Activated CD4-positive, alpha-beta memory T cell treated with anti-CD3 and anti-CD28 coated beads, Interleukin-2, amount 10 ng/mL, durations not matched to agents 7 days and 5 days (primary cell): ENCODE data around the gene STIMATE. TPM values are rescaled to one million over a fixed set of nuclear protein-coding genes. Genes with fewer than 3 reads are reported as not detected.

ENCODE experiments used
- CTCF ChIA-PET: fragments of 350-600 bp; sonication (Branson Sonifier 250); formaldehyde crosslinking; loops from one replicate; lab custom pipeline; 2021; ENCODE audit warnings: antibody characterized with exemption, inconsistent platforms; lab: Charles Lee
- POLR2A ChIA-PET: fragments of 350-600 bp; sonication (Branson Sonifier 250); formaldehyde crosslinking; loops from one replicate; lab custom pipeline; 2021; ENCODE audit warnings: antibody characterized with exemption; lab: Charles Lee
- DNase-seq: peaks from one replicate; pipeline ENCODE4 v3.0.0-alpha.2; 2020
- H3K27ac Mint-ChIP-seq: one replicate; pipeline ENCODE4 v1.8.0; 2021; ENCODE audit warnings: mild to moderate bottlenecking, mixed read lengths
- H3K27me3 Mint-ChIP-seq: one replicate; pipeline ENCODE4 v1.8.0; 2021; ENCODE audit warnings: mixed read lengths
- H3K36me3 Mint-ChIP-seq: one replicate; pipeline ENCODE4 v1.8.0; 2021; ENCODE audit warnings: low read depth, mixed read lengths
- H3K4me1 Mint-ChIP-seq: one replicate; pipeline ENCODE4 v1.8.0; 2021; ENCODE audit warnings: mixed read lengths
- H3K4me3 Mint-ChIP-seq: one replicate; pipeline ENCODE4 v1.8.0; 2021; ENCODE audit warnings: mild to moderate bottlenecking, mixed read lengths
- H3K9me3 Mint-ChIP-seq: one replicate; pipeline ENCODE4 v1.8.0; 2021; ENCODE audit warnings: mixed read lengths
- total RNA-seq, 2 experiments: library from RNA; stranded (reverse); gene quantifications; one replicate each; pipeline ENCODE4 v1.2.3, GENCODE V29; 2021

Gene STIMATE
- total RNA-seq, 2 experiments from 2014 or later: 31.9 to 34.7 TPM

DNA sequence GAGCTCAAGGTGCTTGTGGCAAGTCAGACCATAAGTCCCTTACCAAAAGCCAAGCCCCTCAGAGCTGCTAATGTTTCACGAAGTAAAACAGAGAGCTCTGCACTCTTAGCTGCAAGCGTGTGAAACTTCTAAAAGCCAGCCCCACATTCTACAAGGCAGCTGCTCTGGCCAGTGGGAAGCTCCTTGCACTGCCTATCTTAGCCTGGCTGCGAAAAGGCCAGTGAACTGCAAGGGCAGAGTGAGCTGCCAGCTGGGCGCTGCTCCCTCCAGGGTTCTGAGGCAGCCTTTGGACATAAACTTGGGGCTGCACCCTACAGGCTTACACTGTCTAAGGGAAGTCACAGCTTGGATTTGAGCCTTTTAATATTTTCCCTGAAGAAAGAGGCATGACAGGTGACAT is 60.4 kb downstream of the STIMATE start:
- ChIA-PET CTCF (interaction anchor here (3.2 kb wide), 1 partner anchor 16 kb away, joined by 13 read pairs; no protein-coding TSS in a partner anchor), POLR2A (interaction anchor here (1.4 kb wide), 1 partner anchor 66 kb away, joined by 5 read pairs; the partner anchor contains the start of gene NEK4)
- DNase-seq: no peak
- no peak overlapping the region for H3K27ac Mint-ChIP-seq
- H3K9me3 Mint-ChIP-seq: no peaks in the 10 kb centered on the region
- H3K27me3 Mint-ChIP-seq: no peaks in the 10 kb centered on the region
- peaks cover 35% of the 10 kb centered on the region for H3K4me1 Mint-ChIP-seq
- peaks cover 13% of the 10 kb centered on the region for H3K36me3 Mint-ChIP-seq
- H3K4me3 Mint-ChIP-seq: no peak overlapping the region

GRCh38 chr3:52836471-52836845 is 60.9 kb downstream of the STIMATE start:
- H3K4me1 Mint-ChIP-seq: peaks cover 36% of the 10 kb centered on the region
- no peaks in the 10 kb centered on the region for H3K9me3 Mint-ChIP-seq
- ChIA-PET POLR2A (interaction anchor here (1.4 kb wide), 1 partner anchor 65 kb away, joined by 5 read pairs; the partner anchor contains the start of gene NEK4), CTCF (interaction anchor here (3.2 kb wide), 1 partner anchor 15 kb away, joined by 13 read pairs; no protein-coding TSS in a partner anchor)
- DNase-seq: no peak
- no peak overlapping the region for H3K27ac Mint-ChIP-seq
- no peak overlapping the region for H3K4me3 Mint-ChIP-seq
- no peaks in the 10 kb centered on the region for H3K27me3 Mint-ChIP-seq
- peaks cover 13% of the 10 kb centered on the region for H3K36me3 Mint-ChIP-seq

- Mint-ChIP-seq H3K36me3 (peaks cover 11% of the 10 kb centered on the region), H3K4me3 (no peak overlapping the region), H3K27ac (no peak overlapping the region), H3K27me3 (no peaks in the 10 kb centered on the region), H3K9me3 (no peaks in the 10 kb centered on the region), H3K4me1 (peaks cover 41% of the 10 kb centered on the region)
- ChIA-PET CTCF (interaction anchor here (1.3 to 3.2 kb wide), 2 partner anchors 8 to 15 kb away, joined by 4 to 13 read pairs; no protein-coding TSS in a partner anchor), POLR2A (no interaction called here)
- DNase-seq: no peak
Measured at GRCh38 chr3:52835766-52836470, 61.4 kb downstream of the STIMATE start.

DNA sequence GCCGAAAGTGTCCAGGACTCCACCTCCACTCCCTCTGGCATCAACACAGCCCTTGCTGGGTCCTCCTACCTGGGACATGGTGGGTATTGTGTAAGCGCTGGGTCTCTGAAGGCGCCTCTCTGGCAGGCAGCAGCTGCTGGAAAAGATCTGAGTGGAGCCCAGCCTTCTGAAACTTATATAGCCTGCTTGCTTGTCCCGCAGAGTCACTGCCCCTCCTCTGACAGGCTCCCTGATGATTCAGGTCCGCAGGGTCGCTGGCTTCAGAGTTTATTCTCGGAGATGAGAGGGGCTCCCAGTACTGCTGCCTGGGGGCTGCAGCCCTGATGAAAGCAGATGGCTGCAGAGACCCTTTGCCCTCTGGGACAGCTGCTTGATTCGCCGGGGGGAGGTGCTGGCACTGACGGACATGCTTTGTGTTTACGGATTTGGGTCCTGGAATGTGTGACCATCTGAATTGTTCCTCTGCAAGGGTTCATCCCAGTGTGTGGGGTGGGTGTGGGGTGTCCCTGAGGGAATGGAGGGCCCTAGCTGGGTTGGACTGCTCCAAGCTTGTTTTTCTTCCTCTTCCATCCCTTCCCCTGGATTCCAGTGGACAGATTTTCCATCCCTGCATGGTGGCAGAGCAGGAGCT is 62.4 kb downstream of the STIMATE start, which contains the start of gene MUSTN1:
Gene MUSTN1 (minus strand): TSS at position 149 of the 631 bp plus-strand sequence. CDS start 71 bp downstream, at position 78.
- no peaks in the 10 kb centered on the region for H3K9me3 Mint-ChIP-seq
- peaks cover 9% of the 10 kb centered on the region for H3K36me3 Mint-ChIP-seq
- H3K4me1 Mint-ChIP-seq: peaks cover 45% of the 10 kb centered on the region
- ChIA-PET CTCF (interaction anchor here (1.3 kb wide), 1 partner anchor 9 kb away, joined by 4 read pairs; no protein-coding TSS in a partner anchor), POLR2A (interaction anchor here (0.6 kb wide), 1 partner anchor 89 kb away, joined by 3 read pairs; no protein-coding TSS in a partner anchor)
- no peak within 1 kb of the TSS for H3K4me3 Mint-ChIP-seq
- H3K27me3 Mint-ChIP-seq: no peaks in the 10 kb centered on the region
- DNase-seq: no peak
- H3K27ac Mint-ChIP-seq: no peak within 1 kb of the TSS

- DNase-seq: no peak
- no peak overlapping the region for H3K4me3 Mint-ChIP-seq
- ChIA-PET CTCF (no interaction called here), POLR2A (no interaction called here)
- no peaks in the 10 kb centered on the region for H3K27me3 Mint-ChIP-seq
- H3K9me3 Mint-ChIP-seq: no peaks in the 10 kb centered on the region
- H3K27ac Mint-ChIP-seq: no peak overlapping the region
- peaks cover 4% of the 10 kb centered on the region for H3K36me3 Mint-ChIP-seq
- H3K4me1 Mint-ChIP-seq: peaks cover 28% of the 10 kb centered on the region
Measured at GRCh38 chr3:52833202-52833601, 64.1 kb downstream of the STIMATE start.

GRCh38 chr3:52831500-52832301 is 65.6 kb downstream of the STIMATE start:
- ChIA-PET POLR2A (no interaction called here), CTCF (no interaction called here)
- H3K9me3 Mint-ChIP-seq: no peaks in the 10 kb centered on the region
- no peak overlapping the region for H3K4me3 Mint-ChIP-seq
- no peak overlapping the region for H3K27ac Mint-ChIP-seq
- H3K36me3 Mint-ChIP-seq: peaks cover 3% of the 10 kb centered on the region
- H3K27me3 Mint-ChIP-seq: no peaks in the 10 kb centered on the region
- no peak for DNase-seq
- H3K4me1 Mint-ChIP-seq: peaks cover 16% of the 10 kb centered on the region

DNA sequence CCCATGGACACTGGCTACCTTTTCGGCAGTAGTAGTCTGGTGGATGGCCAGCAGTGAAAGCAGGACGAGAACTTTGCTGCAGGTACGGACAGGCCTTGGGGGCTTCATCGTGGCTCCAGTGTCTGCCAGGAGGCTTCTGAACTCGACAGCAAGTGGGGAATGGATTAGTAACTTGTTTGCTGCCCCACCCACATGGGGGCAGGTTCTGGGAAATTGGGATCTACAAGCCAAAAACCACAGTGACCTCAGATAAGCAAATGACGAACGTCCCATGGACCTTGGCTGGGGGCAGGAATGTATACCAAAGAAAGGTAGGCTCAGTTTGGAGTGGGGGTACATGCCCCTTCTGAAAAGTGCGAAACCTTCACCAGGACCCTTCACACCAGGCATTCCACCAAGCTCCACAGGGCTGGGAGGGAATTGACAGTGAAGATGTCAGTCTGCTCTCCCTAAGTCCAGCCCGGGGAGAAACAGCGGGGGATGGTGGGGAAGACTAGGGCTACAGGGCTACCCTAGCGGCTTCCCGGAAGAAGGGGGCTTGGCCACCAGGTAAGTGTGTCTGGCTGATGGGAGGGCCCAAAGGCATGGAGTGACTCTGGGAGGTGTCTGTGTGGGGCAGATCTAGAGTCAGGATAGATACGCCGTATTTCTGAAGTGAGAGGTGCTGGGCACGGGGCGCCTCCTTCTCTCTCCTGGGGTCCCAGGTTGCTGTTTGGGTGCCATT is 66.7 kb downstream of the STIMATE start, which contains the start of gene ITIH4:
Gene ITIH4 (minus strand): TSS at position 138 of the 724 bp plus-strand sequence. CDS start 30 bp downstream, at position 108.
- Mint-ChIP-seq H3K4me3 (no peak within 1 kb of the TSS), H3K27me3 (no peaks in the 10 kb centered on the region), H3K36me3 (peaks cover 3% of the 10 kb centered on the region), H3K9me3 (no peaks in the 10 kb centered on the region), H3K4me1 (peaks cover 12% of the 10 kb centered on the region), H3K27ac (no peak within 1 kb of the TSS)
- ChIA-PET CTCF (no interaction called here), POLR2A (no interaction called here)
- DNase-seq: no peak

DNA sequence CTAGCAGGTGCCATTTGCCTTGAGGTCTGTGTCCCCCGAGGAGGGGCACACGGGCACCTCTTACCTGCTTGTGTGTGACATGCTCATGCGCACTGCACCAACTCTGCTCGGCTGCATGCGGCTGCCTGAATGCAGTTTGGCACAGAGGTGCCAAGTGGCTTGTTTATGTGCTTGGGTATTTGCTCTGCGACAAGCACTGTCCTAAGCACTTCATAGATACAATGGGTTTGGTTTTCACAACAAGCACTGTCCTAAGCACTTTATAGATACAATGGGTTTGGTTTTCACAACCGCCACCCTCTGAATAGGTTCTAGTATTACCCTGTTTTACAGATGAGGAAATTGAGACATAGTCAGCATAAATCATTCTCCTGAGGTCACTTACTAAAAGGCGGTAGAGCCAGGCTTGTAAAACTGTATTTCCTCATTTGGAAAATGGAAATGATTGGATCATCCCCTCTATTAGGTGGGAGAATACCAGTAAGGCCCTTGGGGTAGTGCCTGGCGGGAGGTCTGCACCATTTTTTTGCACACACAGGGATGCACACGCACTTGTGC is 67.4 kb downstream of the STIMATE start:
- ChIA-PET CTCF (no interaction called here), POLR2A (no interaction called here)
- Mint-ChIP-seq H3K27ac (no peak overlapping the region), H3K9me3 (no peaks in the 10 kb centered on the region), H3K4me3 (no peak overlapping the region), H3K27me3 (no peaks in the 10 kb centered on the region), H3K4me1 (peaks cover 12% of the 10 kb centered on the region), H3K36me3 (peaks cover 3% of the 10 kb centered on the region)
- no peak for DNase-seq

GRCh38 chr3:52829482-52829881 is 67.9 kb downstream of the STIMATE start:
- ChIA-PET CTCF (no interaction called here), POLR2A (no interaction called here)
- no peaks in the 10 kb centered on the region for H3K27me3 Mint-ChIP-seq
- H3K27ac Mint-ChIP-seq: no peak overlapping the region
- H3K4me3 Mint-ChIP-seq: no peak overlapping the region
- no peaks in the 10 kb centered on the region for H3K9me3 Mint-ChIP-seq
- peaks cover 3% of the 10 kb centered on the region for H3K36me3 Mint-ChIP-seq
- no peak for DNase-seq
- H3K4me1 Mint-ChIP-seq: peaks cover 12% of the 10 kb centered on the region

GRCh38 chr3:52827866-52828376 is 69.4 kb downstream of the STIMATE start:
- CTCF ChIA-PET: no interaction called here
- DNase-seq: no peak
- H3K36me3 Mint-ChIP-seq: peaks cover 3% of the 10 kb centered on the region
- peaks cover 12% of the 10 kb centered on the region for H3K4me1 Mint-ChIP-seq
- H3K4me3 Mint-ChIP-seq: no peak overlapping the region
- no peaks in the 10 kb centered on the region for H3K27me3 Mint-ChIP-seq
- no peak overlapping the region for H3K27ac Mint-ChIP-seq
- no peaks in the 10 kb centered on the region for H3K9me3 Mint-ChIP-seq
- POLR2A ChIA-PET: no interaction called here

- DNase-seq: no peak
- Mint-ChIP-seq H3K4me1 (peaks cover 12% of the 10 kb centered on the region), H3K36me3 (peaks cover 3% of the 10 kb centered on the region), H3K27ac (no peak overlapping the region), H3K4me3 (no peak overlapping the region), H3K27me3 (no peaks in the 10 kb centered on the region), H3K9me3 (no peaks in the 10 kb centered on the region)
- ChIA-PET POLR2A (no interaction called here), CTCF (no interaction called here)
Measured at GRCh38 chr3:52827441-52827840, 69.9 kb downstream of the STIMATE start.

- ChIA-PET CTCF (no interaction called here), POLR2A (interaction anchor here (2.6 kb wide), 1 partner anchor 15 kb away, joined by 10 read pairs; no protein-coding TSS in a partner anchor)
- H3K27ac Mint-ChIP-seq: no peak overlapping the region
- DNase-seq: no peak
- H3K4me1 Mint-ChIP-seq: no peaks in the 10 kb centered on the region
- H3K4me3 Mint-ChIP-seq: no peak overlapping the region
- H3K27me3 Mint-ChIP-seq: no peaks in the 10 kb centered on the region
- no peaks in the 10 kb centered on the region for H3K36me3 Mint-ChIP-seq
- no peaks in the 10 kb centered on the region for H3K9me3 Mint-ChIP-seq
Measured at GRCh38 chr3:52824037-52824436, 73.3 kb downstream of the STIMATE start.
